Keratinocyte (primary cell): ENCODE data around the gene RBMS3.

Experiments
- EZH2 ChIP-seq: IDR thresholded peaks from one replicate; pipeline ENCODE4 v1.6.1; 2012; ENCODE audit warnings: inconsistent platforms, mild to moderate bottlenecking, low read length, moderate library complexity
- TF ChIP-seq, protein P1 (sequence below), 3 experiments: IDR thresholded peaks in 1 of 3; conservative IDR thresholded peaks in 1 of 3; optimal IDR thresholded peaks in 1 of 3; 2 replicates in 2 of 3; 3 replicates in 1 of 3; pipeline versions ENCODE3 to v1.5.1; 2011; ENCODE audit warnings: low read length in 3 of 3, mild to moderate bottlenecking in 3 of 3, moderate library complexity in 2 of 3, control low read depth in 1 of 3, inconsistent platforms in 1 of 3; ENCODE audit not compliant: insufficient read depth in 2 of 3; ENCODE audit errors: extremely low read depth in 1 of 3

DNA sequence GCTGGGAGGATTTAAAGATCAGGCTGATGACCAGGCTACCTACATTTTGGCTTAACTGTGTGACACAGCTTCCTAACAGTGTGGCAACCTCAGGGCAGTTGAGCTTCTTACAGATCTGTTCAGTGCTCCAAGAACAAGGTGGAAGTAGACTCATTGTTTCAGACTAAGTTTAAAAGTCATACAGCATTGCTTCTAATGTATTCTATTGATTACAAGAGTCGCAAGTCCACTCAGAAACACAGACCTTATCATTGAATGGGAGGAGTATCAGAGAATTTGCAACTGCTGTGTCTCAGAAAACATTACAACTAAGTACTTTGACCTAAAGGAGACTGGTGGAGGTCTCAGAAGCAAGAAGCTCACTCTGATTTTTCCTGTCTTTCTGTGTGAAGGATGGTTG is 746.0 kb downstream of the RBMS3 start:
- TF ChIP-seq, protein P1, sequence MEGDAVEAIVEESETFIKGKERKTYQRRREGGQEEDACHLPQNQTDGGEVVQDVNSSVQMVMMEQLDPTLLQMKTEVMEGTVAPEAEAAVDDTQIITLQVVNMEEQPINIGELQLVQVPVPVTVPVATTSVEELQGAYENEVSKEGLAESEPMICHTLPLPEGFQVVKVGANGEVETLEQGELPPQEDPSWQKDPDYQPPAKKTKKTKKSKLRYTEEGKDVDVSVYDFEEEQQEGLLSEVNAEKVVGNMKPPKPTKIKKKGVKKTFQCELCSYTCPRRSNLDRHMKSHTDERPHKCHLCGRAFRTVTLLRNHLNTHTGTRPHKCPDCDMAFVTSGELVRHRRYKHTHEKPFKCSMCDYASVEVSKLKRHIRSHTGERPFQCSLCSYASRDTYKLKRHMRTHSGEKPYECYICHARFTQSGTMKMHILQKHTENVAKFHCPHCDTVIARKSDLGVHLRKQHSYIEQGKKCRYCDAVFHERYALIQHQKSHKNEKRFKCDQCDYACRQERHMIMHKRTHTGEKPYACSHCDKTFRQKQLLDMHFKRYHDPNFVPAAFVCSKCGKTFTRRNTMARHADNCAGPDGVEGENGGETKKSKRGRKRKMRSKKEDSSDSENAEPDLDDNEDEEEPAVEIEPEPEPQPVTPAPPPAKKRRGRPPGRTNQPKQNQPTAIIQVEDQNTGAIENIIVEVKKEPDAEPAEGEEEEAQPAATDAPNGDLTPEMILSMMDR (optimal IDR thresholded peaks at IDR 0.05 in 1 of 3, IDR thresholded peaks at IDR 0.05 in 1 of 3, conservative IDR thresholded peaks at IDR 0.05 in 1 of 3; ENCODE audit: extremely low read depth in 1 of 3, insufficient read depth in 2 of 3, low read length in 3 of 3), result no peak
- no peak for TF ChIP-seq EZH2
